DOHH2 (cell line): ENCODE results near the gene NAP1L1.

Source experiments
- H3F3A ChIP-seq: fragments of 200-600 bp; sonication (generic), shearing (Covaris generic); 2 replicates; pipeline ENCODE4 v1.6.0; 2016; ENCODE audit warnings: antibody characterized with exemption, mild to moderate bottlenecking; ENCODE audit not compliant: control insufficient read depth, insufficient read depth
- H3K27ac ChIP-seq: fragments of 200-600 bp; sonication (generic); 2 replicates; pipeline ENCODE4 v1.5.1; 2014; ENCODE audit warnings: low read depth, mild to moderate bottlenecking, low read length, moderate library complexity
- H3K27me3 ChIP-seq: fragments of 200-600 bp; sonication (generic); 2 replicates; pipeline ENCODE4 v1.6.1; 2014; ENCODE audit warnings: mild to moderate bottlenecking, low read length, mixed read lengths; ENCODE audit not compliant: control insufficient read depth
- H3K36me3 ChIP-seq: fragments of 200-600 bp; sonication (generic); 2 replicates; pipeline ENCODE4 v1.6.1; 2014; ENCODE audit warnings: mild to moderate bottlenecking, low read length, moderate library complexity, mixed read lengths; ENCODE audit not compliant: control insufficient read depth
- H3K4me1 ChIP-seq: fragments of 200-600 bp; sonication (generic); 2 replicates; pipeline ENCODE4 v1.6.1; 2014; ENCODE audit warnings: mild to moderate bottlenecking, low read length, mixed read lengths; ENCODE audit not compliant: control insufficient read depth
- H3K4me2 ChIP-seq: fragments of 200-600 bp; sonication (generic); 2 replicates; pipeline ENCODE4 v1.6.0; 2014; ENCODE audit warnings: mild to moderate bottlenecking, low read length, moderate library complexity
- H3K4me3 ChIP-seq: fragments of 200-600 bp; sonication (generic); 2 replicates; pipeline ENCODE4 v1.5.1; 2014; ENCODE audit warnings: mild to moderate bottlenecking, low read length, mixed read lengths
- H3K79me2 ChIP-seq: fragments of 200-600 bp; sonication (generic); 2 replicates; pipeline ENCODE4 v1.6.1; 2014; ENCODE audit warnings: mild to moderate bottlenecking, low read length, mixed read lengths; ENCODE audit not compliant: control insufficient read depth
- H3K9me2 ChIP-seq: fragments of 200-600 bp; sonication (generic); replicated peaks from 2 replicates; pipeline ENCODE4 v1.6.1; 2014; ENCODE audit warnings: mild to moderate bottlenecking, low read length, mixed read lengths; ENCODE audit not compliant: control insufficient read depth
- H3K9me3 ChIP-seq: fragments of 200-600 bp; sonication (generic); 2 replicates; pipeline ENCODE4 v1.6.1; 2014; ENCODE audit warnings: antibody characterized with exemption, low read length, mixed read lengths; ENCODE audit not compliant: control insufficient read depth, insufficient read depth
- H4K20me1 ChIP-seq: fragments of 200-600 bp; sonication (generic); 2 replicates; pipeline ENCODE4 v1.6.0; 2014; ENCODE audit warnings: low read depth, mild to moderate bottlenecking, antibody characterized with exemption, low read length, moderate library complexity; ENCODE audit not compliant: control insufficient read depth, insufficient read depth
- EZH2phosphoT487 ChIP-seq: fragments of 200-600 bp; sonication (generic); IDR thresholded peaks from 2 replicates; pipeline ENCODE4 v1.6.1; 2017; ENCODE audit warnings: borderline replicate concordance, mild to moderate bottlenecking, antibody characterized with exemption, low read length, moderate library complexity, mixed read lengths
- TF ChIP-seq, protein P1 (sequence below): fragments of 200-600 bp; sonication (generic); IDR thresholded peaks from one replicate; pipeline ENCODE4 v1.5.1; 2014; ENCODE audit warnings: antibody characterized with exemption, mild to moderate bottlenecking, low read depth, low read length; ENCODE audit not compliant: poor library complexity, severe bottlenecking

The NAP1L1 gene

DNA sequence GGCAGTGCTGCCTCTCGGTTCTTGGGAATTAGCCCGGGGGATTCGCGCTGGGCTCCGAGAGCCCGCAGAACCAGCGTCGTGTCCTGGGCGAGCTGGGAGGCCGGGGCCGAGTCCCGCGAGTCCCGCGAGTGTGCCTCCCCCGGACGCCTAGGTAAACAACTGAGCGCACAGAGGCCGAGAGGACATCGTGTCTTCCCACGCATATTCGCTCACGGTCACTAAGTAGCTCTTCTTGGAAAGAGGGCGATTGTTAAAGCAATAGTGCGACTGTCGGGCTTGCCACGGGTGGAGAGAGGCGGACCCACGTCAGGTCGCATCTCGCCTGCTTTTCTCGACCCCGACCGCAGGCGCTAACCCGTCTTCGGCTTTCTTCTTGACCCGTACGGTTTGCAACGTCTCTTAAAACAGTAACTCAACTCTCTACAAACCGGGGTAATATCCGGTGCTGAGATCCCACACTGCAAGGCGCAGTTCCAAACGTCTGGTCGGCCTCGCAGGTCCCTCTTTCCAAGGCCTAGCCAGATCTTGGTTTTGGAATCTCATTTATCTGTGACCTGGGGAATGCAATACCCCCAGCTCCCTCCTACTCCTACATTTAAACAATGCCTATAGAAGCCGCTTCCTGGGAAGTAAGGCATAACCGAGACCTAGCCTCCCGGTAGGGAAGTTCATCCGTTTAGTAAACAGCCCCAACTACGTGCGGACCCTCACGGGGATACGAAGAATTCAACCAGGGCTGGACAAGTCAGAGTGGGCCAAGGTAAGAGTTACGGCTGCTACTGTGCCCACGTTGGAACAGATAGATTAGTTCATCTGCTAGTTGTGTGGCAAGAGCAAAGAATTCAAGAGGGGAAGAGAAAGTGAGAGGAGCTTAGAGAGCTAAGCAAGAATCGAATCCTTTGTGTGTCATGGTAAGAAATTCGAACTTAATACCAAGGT, 52.2 kb downstream of the NAP1L1 start:
- no peaks in the 10 kb centered on the region for H3K9me2 ChIP-seq

DNA sequence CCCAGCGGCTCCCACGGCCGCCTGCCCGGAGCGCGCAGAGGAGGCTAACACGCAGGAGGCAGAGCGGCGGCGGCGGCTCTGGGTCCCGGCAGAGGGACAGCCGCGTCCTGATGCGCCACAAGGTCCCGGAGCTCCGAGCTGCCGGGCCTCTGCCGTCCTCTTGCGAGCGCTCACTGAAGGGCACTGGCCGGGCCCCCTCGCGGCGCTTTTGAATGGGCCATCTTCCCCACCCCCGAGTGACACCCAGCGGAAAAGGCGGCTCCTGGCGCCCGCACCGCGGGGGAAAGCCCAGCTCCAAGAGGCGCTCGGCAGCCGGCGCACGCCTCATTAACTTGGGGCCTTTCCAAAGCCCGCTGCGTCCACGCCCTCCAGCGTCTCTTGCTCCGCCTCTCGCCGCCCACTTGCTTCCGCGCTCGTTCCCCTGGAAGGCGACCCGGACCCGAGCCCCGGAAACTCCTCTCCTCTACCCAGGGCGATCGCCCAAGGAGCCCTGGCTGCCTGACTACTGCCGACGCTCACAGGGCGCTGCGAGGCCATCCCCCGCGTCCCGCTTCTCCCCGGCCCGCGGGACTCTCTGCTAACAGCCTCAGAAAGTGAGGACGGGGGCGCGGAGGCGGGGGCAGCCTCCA, 53.0 kb downstream of the NAP1L1 start, which contains the start of gene PHLDA1:
Gene PHLDA1 (minus strand): TSS at position 363 of the 629 bp plus-strand sequence.
- Histone ChIP-seq H3K9me3 (no peaks in the 10 kb centered on the region), H3K27ac (no peak within 1 kb of the TSS), H3K9me2 (no peaks in the 10 kb centered on the region), H3K36me3 (no peaks in the 10 kb centered on the region), H3K4me1 (peaks cover 19% of the 10 kb centered on the region), H4K20me1 (peaks cover 3% of the 10 kb centered on the region; the same call in 1 of the 2 replicates), H3K79me2 (no peaks in the 10 kb centered on the region), H3K4me2 (peak within 1 kb of the TSS; percentile 99), H3K4me3 (peak within 1 kb of the TSS; percentile 97), H3K27me3 (peaks cover 58% of the 10 kb centered on the region), H3F3A (peaks cover 18% of the 10 kb centered on the region)
- TF ChIP-seq, protein P1, sequence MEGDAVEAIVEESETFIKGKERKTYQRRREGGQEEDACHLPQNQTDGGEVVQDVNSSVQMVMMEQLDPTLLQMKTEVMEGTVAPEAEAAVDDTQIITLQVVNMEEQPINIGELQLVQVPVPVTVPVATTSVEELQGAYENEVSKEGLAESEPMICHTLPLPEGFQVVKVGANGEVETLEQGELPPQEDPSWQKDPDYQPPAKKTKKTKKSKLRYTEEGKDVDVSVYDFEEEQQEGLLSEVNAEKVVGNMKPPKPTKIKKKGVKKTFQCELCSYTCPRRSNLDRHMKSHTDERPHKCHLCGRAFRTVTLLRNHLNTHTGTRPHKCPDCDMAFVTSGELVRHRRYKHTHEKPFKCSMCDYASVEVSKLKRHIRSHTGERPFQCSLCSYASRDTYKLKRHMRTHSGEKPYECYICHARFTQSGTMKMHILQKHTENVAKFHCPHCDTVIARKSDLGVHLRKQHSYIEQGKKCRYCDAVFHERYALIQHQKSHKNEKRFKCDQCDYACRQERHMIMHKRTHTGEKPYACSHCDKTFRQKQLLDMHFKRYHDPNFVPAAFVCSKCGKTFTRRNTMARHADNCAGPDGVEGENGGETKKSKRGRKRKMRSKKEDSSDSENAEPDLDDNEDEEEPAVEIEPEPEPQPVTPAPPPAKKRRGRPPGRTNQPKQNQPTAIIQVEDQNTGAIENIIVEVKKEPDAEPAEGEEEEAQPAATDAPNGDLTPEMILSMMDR, result peak; percentile 41
- no peak for TF ChIP-seq EZH2phosphoT487

More for the DNA sequence above, 52.2 kb downstream of the NAP1L1 start:
- Histone ChIP-seq H3K27me3 (peaks cover 54% of the 10 kb centered on the region), H3K4me2 (peak overlapping the region; percentile 99), H3K27ac (no peak overlapping the region), H3K9me3 (no peaks in the 10 kb centered on the region), H3K36me3 (no peaks in the 10 kb centered on the region), H3K4me3 (peak overlapping the region; percentile 97), H3F3A (peaks cover 19% of the 10 kb centered on the region), H3K4me1 (peaks cover 21% of the 10 kb centered on the region), H4K20me1 (peaks cover 3% of the 10 kb centered on the region; the same call in 1 of the 2 replicates), H3K79me2 (no peaks in the 10 kb centered on the region)
- TF ChIP-seq, protein P1, result no peak
- no peak for TF ChIP-seq EZH2phosphoT487

DNA sequence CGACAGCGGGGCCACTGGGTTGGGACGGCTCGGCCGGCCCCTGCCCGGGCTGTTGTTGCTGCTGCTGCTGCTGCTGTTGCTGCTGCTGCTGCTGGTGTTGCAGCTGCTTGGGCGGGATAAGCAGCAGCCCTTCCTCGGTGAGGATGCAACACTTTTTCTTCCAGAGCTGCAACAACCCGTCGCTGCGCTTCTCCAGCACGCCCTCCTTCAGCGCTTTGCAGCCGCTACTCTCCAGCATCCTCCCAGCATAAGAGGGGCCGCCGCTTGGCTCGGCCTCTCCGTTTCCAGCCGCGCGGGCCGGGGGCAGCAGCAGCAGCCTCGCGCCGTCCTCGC, 53.4 kb downstream of the NAP1L1 start:
- peaks cover 19% of the 10 kb centered on the region for H3K4me1 ChIP-seq
- peak overlapping the region; percentile 97 for H3K4me3 ChIP-seq
- no peak overlapping the region for H3K27ac ChIP-seq
- peaks cover 59% of the 10 kb centered on the region for H3K27me3 ChIP-seq
- H3K4me2 ChIP-seq, result peak overlapping the region; percentile 99
- no peaks in the 10 kb centered on the region for H3K9me3 ChIP-seq
- peaks cover 3% of the 10 kb centered on the region; the same call in 1 of the 2 replicates for H4K20me1 ChIP-seq
- peaks cover 18% of the 10 kb centered on the region for H3F3A ChIP-seq
- H3K79me2 ChIP-seq, result no peaks in the 10 kb centered on the region
- no peaks in the 10 kb centered on the region for H3K36me3 ChIP-seq
- no peaks in the 10 kb centered on the region for H3K9me2 ChIP-seq
- TF ChIP-seq EZH2phosphoT487, result peak; percentile 79
- TF ChIP-seq, protein P1, result no peak
